Measurements from ENCODE around the gene PGAP6. TPM values are rescaled to one million over a fixed set of nuclear protein-coding genes. Genes with fewer than 3 reads are reported as not detected.

Gene PGAP6
- total RNA-seq, 1 experiment from 2014 or later: 85.5 TPM

DNA sequence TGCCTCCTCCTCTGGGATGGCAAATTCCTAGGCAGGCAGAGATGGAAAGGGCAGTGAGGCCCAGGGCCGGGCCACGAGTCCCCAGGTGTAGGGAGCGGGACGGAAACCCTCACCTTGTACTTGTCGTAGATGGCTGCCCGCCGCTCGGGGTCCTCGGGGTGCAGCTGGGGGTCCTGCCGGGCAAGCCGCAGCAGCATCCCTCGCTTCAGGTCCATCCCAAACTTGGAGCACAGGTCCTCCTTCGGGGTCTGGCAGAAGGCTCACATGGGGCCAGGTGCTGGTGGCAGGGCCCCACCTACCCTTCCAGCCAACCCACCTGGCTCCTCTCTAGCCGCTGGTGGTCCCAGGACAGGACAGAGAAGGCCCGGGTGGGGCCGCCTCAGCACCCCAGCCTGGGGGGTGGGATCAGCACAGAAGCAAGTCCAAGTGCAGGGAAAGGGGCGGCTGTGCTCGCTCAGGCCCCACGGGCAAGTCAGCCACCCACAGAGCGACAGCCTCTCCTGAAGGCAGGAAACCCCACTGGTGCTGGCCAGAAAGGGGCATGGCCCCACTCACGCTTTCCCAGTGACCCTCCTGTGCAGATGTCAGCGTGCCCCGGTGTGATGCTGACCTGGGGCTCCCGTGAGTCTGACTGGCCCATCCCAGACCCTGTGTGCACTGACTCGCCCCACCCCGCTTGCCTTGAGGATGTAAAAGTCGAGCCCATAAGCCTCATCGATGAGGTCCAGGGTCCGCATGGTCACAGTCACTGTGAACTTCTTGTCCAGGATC is 13.2 kb downstream of the PGAP6 start:
- CTCF ChIA-PET: no interaction called here
- no peaks in the 10 kb centered on the region for H3K9me3 ChIP-seq
- peaks cover 2% of the 10 kb centered on the region for H3K36me3 ChIP-seq (ENCODE audit: control insufficient read depth, insufficient read depth, low read length)
- TF ChIP-seq, protein P1, sequence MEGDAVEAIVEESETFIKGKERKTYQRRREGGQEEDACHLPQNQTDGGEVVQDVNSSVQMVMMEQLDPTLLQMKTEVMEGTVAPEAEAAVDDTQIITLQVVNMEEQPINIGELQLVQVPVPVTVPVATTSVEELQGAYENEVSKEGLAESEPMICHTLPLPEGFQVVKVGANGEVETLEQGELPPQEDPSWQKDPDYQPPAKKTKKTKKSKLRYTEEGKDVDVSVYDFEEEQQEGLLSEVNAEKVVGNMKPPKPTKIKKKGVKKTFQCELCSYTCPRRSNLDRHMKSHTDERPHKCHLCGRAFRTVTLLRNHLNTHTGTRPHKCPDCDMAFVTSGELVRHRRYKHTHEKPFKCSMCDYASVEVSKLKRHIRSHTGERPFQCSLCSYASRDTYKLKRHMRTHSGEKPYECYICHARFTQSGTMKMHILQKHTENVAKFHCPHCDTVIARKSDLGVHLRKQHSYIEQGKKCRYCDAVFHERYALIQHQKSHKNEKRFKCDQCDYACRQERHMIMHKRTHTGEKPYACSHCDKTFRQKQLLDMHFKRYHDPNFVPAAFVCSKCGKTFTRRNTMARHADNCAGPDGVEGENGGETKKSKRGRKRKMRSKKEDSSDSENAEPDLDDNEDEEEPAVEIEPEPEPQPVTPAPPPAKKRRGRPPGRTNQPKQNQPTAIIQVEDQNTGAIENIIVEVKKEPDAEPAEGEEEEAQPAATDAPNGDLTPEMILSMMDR (IDR thresholded peaks at IDR 0.05; ENCODE audit: insufficient read depth in 1 of 2, low read depth in 1 of 2, low read length in 1 of 2, severe bottlenecking in 1 of 2, unreplicated experiment in 1 of 2): no peak
- no TSS peak for BruUV-seq (replicated peaks)
- Mint-ChIP-seq H3K36me3 (ENCODE audit: insufficient read depth, unreplicated experiment) (peaks cover 42% of the 10 kb centered on the region), H3K4me3 (ENCODE audit: unreplicated experiment) (no peak overlapping the region), H3K9me3 (ENCODE audit: unreplicated experiment) (no peaks in the 10 kb centered on the region), H3K4me1 (ENCODE audit: low read depth, unreplicated experiment) (no peaks in the 10 kb centered on the region), H3K27ac (ENCODE audit: unreplicated experiment) (no peak overlapping the region), H3K27me3 (ENCODE audit: insufficient read depth, unreplicated experiment) (no peaks in the 10 kb centered on the region)
- DNase-seq: no peak
- intact Hi-C loops (cut with micrococcal nuclease; ENCODE audit: unreplicated experiment): no loop called here
- no peak overlapping the region for H3K4me3 ChIP-seq (ENCODE audit: low read depth, low read length)
- H3K27me3 ChIP-seq (replicated peaks; ENCODE audit: control insufficient read depth, insufficient read depth, low read length): no peaks in the 10 kb centered on the region
- H3K4me1 ChIP-seq: no peaks in the 10 kb centered on the region
- POLR2A ChIA-PET: no interaction called here

DNA sequence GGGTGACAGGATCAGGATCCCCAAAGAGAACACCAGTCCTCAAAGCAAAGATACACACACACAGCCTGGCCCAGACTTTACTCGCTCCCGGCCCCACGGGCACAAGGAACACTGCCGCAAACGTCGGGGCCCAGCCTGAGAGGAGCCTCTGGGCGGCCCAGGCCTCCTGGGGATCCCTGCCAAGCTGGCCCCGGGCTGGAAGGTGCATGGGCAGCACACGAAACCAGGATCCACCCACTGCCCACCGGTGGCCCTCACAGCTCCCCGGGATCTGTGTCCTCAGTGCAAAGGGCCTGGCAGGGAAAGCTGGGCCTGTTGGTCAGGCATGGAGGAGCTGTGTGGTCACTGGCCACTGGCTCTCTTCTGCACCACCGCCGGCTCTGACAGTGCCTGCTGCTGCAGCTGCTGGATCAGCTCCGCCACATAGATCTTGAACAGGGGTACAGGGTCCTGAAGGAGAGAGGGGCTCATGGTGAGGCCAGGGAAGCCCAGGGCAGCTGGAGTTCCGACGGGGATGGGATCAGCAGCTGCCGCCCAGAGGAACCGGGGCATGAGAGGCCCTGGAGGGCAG is 14.4 kb downstream of the PGAP6 start:
- Mint-ChIP-seq H3K4me1 (ENCODE audit: low read depth, unreplicated experiment) (no peaks in the 10 kb centered on the region), H3K9me3 (ENCODE audit: unreplicated experiment) (no peaks in the 10 kb centered on the region), H3K27me3 (ENCODE audit: insufficient read depth, unreplicated experiment) (no peaks in the 10 kb centered on the region), H3K27ac (ENCODE audit: unreplicated experiment) (no peak overlapping the region), H3K4me3 (ENCODE audit: unreplicated experiment) (no peak overlapping the region), H3K36me3 (ENCODE audit: insufficient read depth, unreplicated experiment) (peaks cover 43% of the 10 kb centered on the region)
- POLR2A ChIA-PET: no interaction called here
- TF ChIP-seq, protein P1 (IDR thresholded peaks at IDR 0.05; ENCODE audit: insufficient read depth in 1 of 2, low read depth in 1 of 2, low read length in 1 of 2, severe bottlenecking in 1 of 2, unreplicated experiment in 1 of 2): no peak
- Histone ChIP-seq H3K27me3 (replicated peaks; ENCODE audit: control insufficient read depth, insufficient read depth, low read length) (no peaks in the 10 kb centered on the region), H3K4me1 (no peaks in the 10 kb centered on the region), H3K36me3 (ENCODE audit: control insufficient read depth, insufficient read depth, low read length) (peaks cover 2% of the 10 kb centered on the region; the same call in 1 of the 2 replicates), H3K4me3 (ENCODE audit: low read depth, low read length) (no peak overlapping the region), H3K9me3 (no peaks in the 10 kb centered on the region)
- no TSS peak for BruUV-seq (replicated peaks)
- DNase-seq: no peak
- CTCF ChIA-PET: interaction anchor here (0.7 to 0.8 kb wide), 3 partner anchors 15 to 132 kb away, joined by 4 to 5 read pairs (median 5); partner anchors contain the start of gene AXIN1
- intact Hi-C loops (cut with micrococcal nuclease; ENCODE audit: unreplicated experiment): no loop called here

DNA sequence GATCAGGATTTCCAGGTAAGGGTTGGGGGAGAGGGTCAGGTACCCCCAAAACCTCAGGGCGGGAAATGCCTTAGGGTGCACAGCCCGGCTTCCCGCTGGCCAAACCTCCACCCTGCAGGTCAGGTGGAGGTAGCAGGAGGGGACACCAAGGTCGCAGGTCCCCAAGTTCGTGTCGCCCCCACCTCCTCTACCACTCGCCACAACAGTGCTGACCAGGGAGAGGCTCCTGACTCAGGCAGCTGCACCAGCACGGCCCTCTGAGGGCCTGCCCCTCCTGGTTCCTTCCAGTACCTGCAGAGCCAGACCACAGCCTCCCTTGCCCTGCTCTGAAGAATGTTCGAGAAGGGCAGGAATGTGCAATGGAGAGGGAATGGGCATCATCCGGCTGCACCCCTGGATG is 15.3 kb downstream of the PGAP6 start:
- Histone ChIP-seq H3K27me3 (replicated peaks; ENCODE audit: control insufficient read depth, insufficient read depth, low read length) (no peaks in the 10 kb centered on the region), H3K36me3 (ENCODE audit: control insufficient read depth, insufficient read depth, low read length) (peaks cover 2% of the 10 kb centered on the region; the same call in 1 of the 2 replicates), H3K9me3 (no peaks in the 10 kb centered on the region), H3K4me3 (ENCODE audit: low read depth, low read length) (no peak overlapping the region), H3K4me1 (no peaks in the 10 kb centered on the region)
- DNase-seq: no peak
- H3K27ac Mint-ChIP-seq (ENCODE audit: unreplicated experiment): no peak overlapping the region
- intact Hi-C loops (cut with micrococcal nuclease; ENCODE audit: unreplicated experiment): no loop called here
- TF ChIP-seq, protein P1 (IDR thresholded peaks at IDR 0.05; ENCODE audit: insufficient read depth in 1 of 2, low read depth in 1 of 2, low read length in 1 of 2, severe bottlenecking in 1 of 2, unreplicated experiment in 1 of 2): no peak
- no peaks in the 10 kb centered on the region for H3K4me1 Mint-ChIP-seq (ENCODE audit: low read depth, unreplicated experiment)
- BruUV-seq (replicated peaks): no TSS peak
- CTCF ChIA-PET: interaction anchor here (0.5 kb wide), 1 partner anchor 167 kb away, joined by 3 read pairs; no protein-coding TSS in a partner anchor
- peaks cover 49% of the 10 kb centered on the region for H3K36me3 Mint-ChIP-seq (ENCODE audit: insufficient read depth, unreplicated experiment)
- POLR2A ChIA-PET: no interaction called here
- no peaks in the 10 kb centered on the region for H3K27me3 Mint-ChIP-seq (ENCODE audit: insufficient read depth, unreplicated experiment)
- no peaks in the 10 kb centered on the region for H3K9me3 Mint-ChIP-seq (ENCODE audit: unreplicated experiment)
- H3K4me3 Mint-ChIP-seq (ENCODE audit: unreplicated experiment): no peak overlapping the region
